Neural cell (in vitro differentiated cells): ENCODE measurements around the gene VDAC1. TPM values are rescaled to one million over a fixed set of nuclear protein-coding genes. Genes with fewer than 3 reads are reported as not detected.
A peak's percentile ranks its signal among the peaks of the same experiment; 100 is the strongest.

Source experiments
- H2AFZ ChIP-seq: fragments of 200-600, 300-800 bp; sonication (generic), shearing (Covaris generic); 2 replicates; pipeline ENCODE4 v1.6.0; 2014; ENCODE audit warnings: low read depth, mild to moderate bottlenecking, antibody characterized with exemption, low read length, moderate library complexity
- H3F3A ChIP-seq: fragments of 200-600 bp; shearing (Covaris generic); 2 replicates; pipeline ENCODE4 v1.6.1; 2016; ENCODE audit warnings: mild to moderate bottlenecking, moderate library complexity, mixed read lengths, antibody characterized with exemption, low read length; ENCODE audit not compliant: insufficient read depth, poor library complexity, severe bottlenecking
- H3K27ac ChIP-seq: fragments of 200-600, 300-800 bp; sonication (generic), shearing (Covaris generic); 2 replicates; pipeline ENCODE4 v1.5.1; 2014; ENCODE audit warnings: mild to moderate bottlenecking, low read length, moderate library complexity
- H3K27me3 ChIP-seq: fragments of 300-800, 200-600 bp; sonication (generic), shearing (Covaris generic); 2 replicates; pipeline ENCODE4 v1.6.0; 2014; ENCODE audit warnings: mild to moderate bottlenecking, low read depth, low read length, moderate library complexity; ENCODE audit not compliant: insufficient read depth
- H3K36me3 ChIP-seq: fragments of 300-800, 200-600 bp; sonication (generic), shearing (Covaris generic); 2 replicates; pipeline ENCODE4 v1.5.1; 2014; ENCODE audit warnings: mild to moderate bottlenecking, antibody characterized with exemption, low read length, moderate library complexity; ENCODE audit not compliant: insufficient read depth
- H3K4me2 ChIP-seq: fragments of 300-800, 200-600 bp; sonication (generic), shearing (Covaris generic); 2 replicates; pipeline ENCODE4 v1.6.0; 2014; ENCODE audit warnings: mild to moderate bottlenecking, low read length
- H3K4me3 ChIP-seq: fragments of 300-800, 200-600 bp; sonication (generic), shearing (Covaris generic); 2 replicates; pipeline ENCODE4 v1.5.1; 2014; ENCODE audit warnings: mild to moderate bottlenecking, low read length, moderate library complexity
- H3K79me2 ChIP-seq: fragments of 200-600 bp; shearing (Covaris generic); replicated peaks from 2 replicates; pipeline ENCODE4 v1.6.0; 2014; ENCODE audit warnings: mild to moderate bottlenecking, low read length, moderate library complexity; ENCODE audit not compliant: insufficient read depth
- H3K9ac ChIP-seq: fragments of 300-800, 200-600 bp; sonication (generic), shearing (Covaris generic); 2 replicates; pipeline ENCODE4 v1.6.1; 2016; ENCODE audit warnings: mild to moderate bottlenecking, low read length, mixed read lengths
- H3K9me2 ChIP-seq: fragments of 200-600 bp; shearing (Covaris generic); 2 replicates; pipeline ENCODE4 v1.6.1; 2016; ENCODE audit warnings: mild to moderate bottlenecking, low read length, mixed read lengths; ENCODE audit not compliant: insufficient read depth
- H3K9me3 ChIP-seq: fragments of 200-600, 300-800 bp; sonication (generic), shearing (Covaris generic); 2 replicates; pipeline ENCODE4 v1.6.1; 2016; ENCODE audit warnings: mild to moderate bottlenecking, mixed run types, low read length, moderate library complexity, mixed read lengths
- H4K20me1 ChIP-seq: fragments of 200-600 bp; shearing (Covaris generic); 2 replicates; pipeline ENCODE4 v1.6.1; 2016; ENCODE audit warnings: mild to moderate bottlenecking, mixed run types; ENCODE audit not compliant: insufficient read depth
- EP300 ChIP-seq: fragments of 450-650 bp; conservative IDR thresholded peaks from 2 replicates; pipeline ENCODE4 v1.6.1; 2014; ENCODE audit warnings: antibody characterized with exemption, mild to moderate bottlenecking, moderate library complexity; ENCODE audit not compliant: poor library complexity, severe bottlenecking
- EZH2 ChIP-seq: fragments of 200-600, 300-800 bp; shearing (Covaris generic), sonication (generic); IDR thresholded peaks from 2 replicates; pipeline ENCODE4 v1.6.1; 2014; ENCODE audit warnings: antibody characterized with exemption, low read length, borderline replicate concordance, mild to moderate bottlenecking; ENCODE audit not compliant: insufficient read depth, poor library complexity, severe bottlenecking
- MXI1 ChIP-seq: fragments of 450-650 bp; conservative IDR thresholded peaks from 2 replicates; pipeline ENCODE4 v1.6.1; 2014; ENCODE audit warnings: antibody characterized with exemption, mild to moderate bottlenecking; ENCODE audit not compliant: poor library complexity, severe bottlenecking
- POLR2AphosphoS5 ChIP-seq: IDR thresholded peaks from 2 replicates; pipeline ENCODE4 v1.6.1; 2012
- RAD21 ChIP-seq: fragments of 450-650 bp; conservative IDR thresholded peaks from 2 replicates; pipeline ENCODE4 v1.6.1; 2014; ENCODE audit warnings: antibody characterized with exemption, mild to moderate bottlenecking, moderate library complexity
- REST ChIP-seq: IDR thresholded peaks from 2 replicates; pipeline ENCODE4 v1.6.1; 2012; ENCODE audit warnings: borderline replicate concordance
- SMC3 ChIP-seq: fragments of 450-650 bp; conservative IDR thresholded peaks from 2 replicates; pipeline ENCODE4 v1.6.1; 2014; ENCODE audit warnings: antibody characterized with exemption, mild to moderate bottlenecking, moderate library complexity; ENCODE audit not compliant: poor library complexity
- TAF1 ChIP-seq: IDR thresholded peaks from 2 replicates; pipeline ENCODE4 v1.6.1; 2012; ENCODE audit warnings: low read depth
- polyA plus RNA-seq: library from polyadenylated mRNA; depleted of rRNA; stranded (reverse); fragments of >200 nt; gene quantifications from 2 replicates; pipeline ENCODE4 v1.2.3, GENCODE V29; 2014
- TF ChIP-seq, protein P1 (sequence below): fragments of 450-650 bp; IDR thresholded peaks from 2 replicates; pipeline ENCODE4 v1.5.1; 2014; ENCODE audit warnings: antibody characterized with exemption, mild to moderate bottlenecking, moderate library complexity; ENCODE audit not compliant: poor library complexity, severe bottlenecking

The VDAC1 gene
- polyA plus RNA-seq, 1 donor from 2014 or later, result 307 TPM

GRCh38 chr5:133996683-133997252, 8.0 kb downstream of the VDAC1 start:
- Histone ChIP-seq H3K27ac (no peak overlapping the region), H3K9me2 (no peaks in the 10 kb centered on the region), H3K79me2 (peaks cover 78% of the 10 kb centered on the region), H2AFZ (no peak overlapping the region), H3K9ac (no peak overlapping the region), H3K36me3 (no peaks in the 10 kb centered on the region), H3K4me3 (no peak overlapping the region), H3F3A (no peaks in the 10 kb centered on the region), H4K20me1 (peaks cover 11% of the 10 kb centered on the region), H3K9me3 (no peaks in the 10 kb centered on the region), H3K4me2 (no peak overlapping the region), H3K27me3 (no peaks in the 10 kb centered on the region)
- TF ChIP-seq, protein P1, sequence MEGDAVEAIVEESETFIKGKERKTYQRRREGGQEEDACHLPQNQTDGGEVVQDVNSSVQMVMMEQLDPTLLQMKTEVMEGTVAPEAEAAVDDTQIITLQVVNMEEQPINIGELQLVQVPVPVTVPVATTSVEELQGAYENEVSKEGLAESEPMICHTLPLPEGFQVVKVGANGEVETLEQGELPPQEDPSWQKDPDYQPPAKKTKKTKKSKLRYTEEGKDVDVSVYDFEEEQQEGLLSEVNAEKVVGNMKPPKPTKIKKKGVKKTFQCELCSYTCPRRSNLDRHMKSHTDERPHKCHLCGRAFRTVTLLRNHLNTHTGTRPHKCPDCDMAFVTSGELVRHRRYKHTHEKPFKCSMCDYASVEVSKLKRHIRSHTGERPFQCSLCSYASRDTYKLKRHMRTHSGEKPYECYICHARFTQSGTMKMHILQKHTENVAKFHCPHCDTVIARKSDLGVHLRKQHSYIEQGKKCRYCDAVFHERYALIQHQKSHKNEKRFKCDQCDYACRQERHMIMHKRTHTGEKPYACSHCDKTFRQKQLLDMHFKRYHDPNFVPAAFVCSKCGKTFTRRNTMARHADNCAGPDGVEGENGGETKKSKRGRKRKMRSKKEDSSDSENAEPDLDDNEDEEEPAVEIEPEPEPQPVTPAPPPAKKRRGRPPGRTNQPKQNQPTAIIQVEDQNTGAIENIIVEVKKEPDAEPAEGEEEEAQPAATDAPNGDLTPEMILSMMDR, result peak; percentile 45
- no peak for TF ChIP-seq POLR2AphosphoS5

DNA sequence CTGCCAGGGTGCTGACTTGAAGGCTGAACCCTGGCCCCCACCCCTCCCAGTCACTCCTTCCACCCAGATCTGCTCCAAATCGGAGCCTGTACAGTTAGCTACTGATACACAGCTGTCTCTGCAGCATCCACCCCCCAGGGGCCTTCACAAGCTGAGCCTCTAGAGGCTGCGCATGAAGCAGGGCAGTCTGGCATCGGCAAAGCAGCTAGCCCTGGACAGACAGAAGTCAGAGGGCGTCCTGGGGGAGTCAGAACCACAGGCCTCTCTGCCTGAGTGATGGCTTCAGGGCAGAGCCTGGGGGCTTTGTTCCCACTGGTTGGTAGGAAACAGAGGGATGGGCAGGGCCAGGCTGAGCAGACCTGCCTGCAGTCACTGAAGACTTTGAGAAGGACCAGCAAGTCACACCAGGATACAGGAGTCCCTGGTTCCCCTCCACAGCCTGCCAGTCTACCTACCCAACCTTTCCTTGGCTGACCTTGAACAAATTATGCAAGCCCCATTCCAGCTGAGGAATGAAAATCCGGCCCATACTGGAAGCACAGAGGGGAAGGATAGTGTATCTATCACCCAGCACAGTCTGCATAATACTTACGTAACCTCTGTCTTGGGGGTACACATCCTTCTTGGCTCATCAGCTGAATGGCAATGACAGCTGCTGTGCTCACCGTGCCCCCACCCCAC, 8.8 kb downstream of the VDAC1 start:
- Histone ChIP-seq H3K79me2 (peaks cover 72% of the 10 kb centered on the region), H3K27me3 (no peaks in the 10 kb centered on the region), H3K9me3 (no peaks in the 10 kb centered on the region), H3F3A (no peaks in the 10 kb centered on the region), H3K9ac (no peak overlapping the region), H2AFZ (no peak overlapping the region), H3K9me2 (no peaks in the 10 kb centered on the region), H3K4me2 (no peak overlapping the region), H3K27ac (no peak overlapping the region), H3K36me3 (no peaks in the 10 kb centered on the region), H3K4me3 (no peak overlapping the region), H4K20me1 (peaks cover 11% of the 10 kb centered on the region)
- TF ChIP-seq EZH2, result no peak
- no peak for TF ChIP-seq REST
- no peak for TF ChIP-seq EP300
- TF ChIP-seq, protein P1, result no peak
- TF ChIP-seq SMC3, result no peak
- no peak for TF ChIP-seq RAD21
- TF ChIP-seq TAF1, result no peak
- no peak for TF ChIP-seq POLR2AphosphoS5
- TF ChIP-seq MXI1, result no peak
